Panc1 (cell line): ENCODE data around the gene ARHGAP23. TPM values are rescaled to one million over a fixed set of nuclear protein-coding genes. Genes with fewer than 3 reads are reported as not detected.

Experiments used
- ATAC-seq: fragments of 200-7000 bp; cut with Tn5 transposase; 2 replicates; pipeline ENCODE4 v1.9.1; 2020; ENCODE audit warnings: mild to moderate bottlenecking, moderate library complexity
- BruUV-seq: library from RNA; stranded (reverse); fragments of 400-500 nt; replicated peaks from 2 replicates; lab custom pipeline; 2021; lab: Mats Ljungman, UMichigan
- CTCF ChIA-PET: fragments of 300-600 bp; sonication (Branson Sonifier 250); formaldehyde crosslinking; loops from one replicate; lab custom pipeline; 2022; ENCODE audit warnings: antibody characterized with exemption; lab: Charles Lee
- POLR2A ChIA-PET: fragments of 300-600 bp; sonication (Branson Sonifier 250); formaldehyde crosslinking; loops from one replicate; lab custom pipeline; 2022; ENCODE audit warnings: antibody characterized with exemption; lab: Charles Lee
- DNase-seq: peaks from one replicate; pipeline ENCODE4 v3.0.0-alpha.2; 2010; ENCODE audit warnings: low read depth, low spot score
- H3K27ac ChIP-seq: 2 replicates; pipeline ENCODE4 v1.5.1; 2011; ENCODE audit warnings: mild to moderate bottlenecking, low read length, inconsistent platforms
- H3K27me3 ChIP-seq: fragments of 200-500 bp; sonication (Bioruptor generic); 2 replicates; pipeline ENCODE4 v1.6.0; 2014; ENCODE audit warnings: low read length, inconsistent platforms; ENCODE audit not compliant: control insufficient read depth, insufficient read depth
- H3K36me3 ChIP-seq: fragments of 200-500 bp; sonication (Bioruptor generic); 2 replicates; pipeline ENCODE4 v1.5.1; 2014; ENCODE audit warnings: inconsistent platforms, mild to moderate bottlenecking, low read length, moderate library complexity; ENCODE audit not compliant: control insufficient read depth, insufficient read depth
- H3K4me1 ChIP-seq: 2 replicates; pipeline ENCODE4 v1.5.1; 2011; ENCODE audit warnings: inconsistent platforms, mild to moderate bottlenecking, low read length, moderate library complexity; ENCODE audit not compliant: control insufficient read depth, insufficient read depth
- H3K4me3 ChIP-seq, 2 experiments: 2 replicates each; pipeline ENCODE4 v1.5.1; 2011 to 2012; ENCODE audit warnings: low read depth in 2 of 2, low read length in 2 of 2, mild to moderate bottlenecking in 2 of 2, inconsistent platforms in 1 of 2, moderate library complexity in 1 of 2
- H3K9me3 ChIP-seq: fragments of 200-500 bp; sonication (Bioruptor generic); 2 replicates; pipeline ENCODE4 v1.5.1; 2014; ENCODE audit warnings: low read depth, mild to moderate bottlenecking, inconsistent platforms, low read length, moderate library complexity; ENCODE audit not compliant: control insufficient read depth, insufficient read depth
- POLR2AphosphoS5 ChIP-seq: IDR thresholded peaks from 2 replicates; pipeline ENCODE4 v1.6.1; 2012; ENCODE audit warnings: mild to moderate bottlenecking, low read depth, low read length, moderate library complexity
- SIN3A ChIP-seq: IDR thresholded peaks from 2 replicates; pipeline ENCODE4 v1.6.1; 2012; ENCODE audit warnings: low read depth, mild to moderate bottlenecking, low read length, moderate library complexity, borderline replicate concordance; ENCODE audit not compliant: insufficient read depth
- TCF7L2 ChIP-seq: IDR thresholded peaks from 2 replicates; pipeline ENCODE4 v1.6.1; 2011; ENCODE audit warnings: mild to moderate bottlenecking, low read depth, low read length, inconsistent platforms
- in situ Hi-C: cut with HindIII; loops from 2 replicates; pipeline ENCODE4 v1.10.0; 2016; ENCODE audit warnings: low sequenced_read_pairs, low pct_unique_long_range_greater_than_20kb
- intact Hi-C: fragments of 100-400 bp; cut with micrococcal nuclease; formaldehyde crosslinking; loops from one replicate; pipeline ENCODE4 v1.10.0; 2022; ENCODE audit not compliant: unreplicated experiment
- total RNA-seq: library from RNA; stranded (reverse); gene quantifications from one replicate; pipeline ENCODE4 v1.2.1, GENCODE V29; 2021; ENCODE audit not compliant: unreplicated experiment
- TF ChIP-seq, protein P1 (sequence below), 2 experiments: IDR thresholded peaks; 2 replicates each; pipeline ENCODE4 v1.6.1; 2011 to 2012; ENCODE audit warnings: low read depth in 2 of 2, control low read depth in 1 of 2, low read length in 1 of 2, mild to moderate bottlenecking in 1 of 2, moderate library complexity in 1 of 2; ENCODE audit not compliant: insufficient read depth in 1 of 2
- TF ChIP-seq, protein P2 (sequence below): fragments of 450-650 bp; IDR thresholded peaks from 2 replicates; pipeline ENCODE4 v1.5.1; 2017; ENCODE audit warnings: mild to moderate bottlenecking

The ARHGAP23 gene
- total RNA-seq, 1 experiment from 2014 or later, result 33.0 TPM

GRCh38 chr17:38560503-38561318, 132.4 kb downstream of the ARHGAP23 start:
- H3K36me3 ChIP-seq, result no peaks in the 10 kb centered on the region
- H3K4me1 ChIP-seq, result peaks cover 4% of the 10 kb centered on the region; the same call in 1 of the 2 replicates
- no peaks in the 10 kb centered on the region for H3K27me3 ChIP-seq
- no peak overlapping the region for H3K27ac ChIP-seq
- no peaks in the 10 kb centered on the region for H3K9me3 ChIP-seq
- BruUV-seq, result no TSS peak
- intact Hi-C loops (no loop called here), in situ Hi-C loops (no loop called here)
- DNase-seq, result no peak
- no peak for ATAC-seq
- CTCF ChIA-PET, result interaction anchor here (1.3 kb wide), 1 partner anchor 102 kb away, joined by 4 read pairs; no protein-coding TSS in a partner anchor
- POLR2A ChIA-PET, result no interaction called here
- no peak for TF ChIP-seq TCF7L2
- TF ChIP-seq, protein P1, sequence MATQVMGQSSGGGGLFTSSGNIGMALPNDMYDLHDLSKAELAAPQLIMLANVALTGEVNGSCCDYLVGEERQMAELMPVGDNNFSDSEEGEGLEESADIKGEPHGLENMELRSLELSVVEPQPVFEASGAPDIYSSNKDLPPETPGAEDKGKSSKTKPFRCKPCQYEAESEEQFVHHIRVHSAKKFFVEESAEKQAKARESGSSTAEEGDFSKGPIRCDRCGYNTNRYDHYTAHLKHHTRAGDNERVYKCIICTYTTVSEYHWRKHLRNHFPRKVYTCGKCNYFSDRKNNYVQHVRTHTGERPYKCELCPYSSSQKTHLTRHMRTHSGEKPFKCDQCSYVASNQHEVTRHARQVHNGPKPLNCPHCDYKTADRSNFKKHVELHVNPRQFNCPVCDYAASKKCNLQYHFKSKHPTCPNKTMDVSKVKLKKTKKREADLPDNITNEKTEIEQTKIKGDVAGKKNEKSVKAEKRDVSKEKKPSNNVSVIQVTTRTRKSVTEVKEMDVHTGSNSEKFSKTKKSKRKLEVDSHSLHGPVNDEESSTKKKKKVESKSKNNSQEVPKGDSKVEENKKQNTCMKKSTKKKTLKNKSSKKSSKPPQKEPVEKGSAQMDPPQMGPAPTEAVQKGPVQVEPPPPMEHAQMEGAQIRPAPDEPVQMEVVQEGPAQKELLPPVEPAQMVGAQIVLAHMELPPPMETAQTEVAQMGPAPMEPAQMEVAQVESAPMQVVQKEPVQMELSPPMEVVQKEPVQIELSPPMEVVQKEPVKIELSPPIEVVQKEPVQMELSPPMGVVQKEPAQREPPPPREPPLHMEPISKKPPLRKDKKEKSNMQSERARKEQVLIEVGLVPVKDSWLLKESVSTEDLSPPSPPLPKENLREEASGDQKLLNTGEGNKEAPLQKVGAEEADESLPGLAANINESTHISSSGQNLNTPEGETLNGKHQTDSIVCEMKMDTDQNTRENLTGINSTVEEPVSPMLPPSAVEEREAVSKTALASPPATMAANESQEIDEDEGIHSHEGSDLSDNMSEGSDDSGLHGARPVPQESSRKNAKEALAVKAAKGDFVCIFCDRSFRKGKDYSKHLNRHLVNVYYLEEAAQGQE (IDR thresholded peaks at IDR 0.05; ENCODE audit: insufficient read depth in 1 of 2, low read depth in 2 of 2, low read length in 1 of 2), result peak; percentile 91 to 92
- TF ChIP-seq, protein P2, sequence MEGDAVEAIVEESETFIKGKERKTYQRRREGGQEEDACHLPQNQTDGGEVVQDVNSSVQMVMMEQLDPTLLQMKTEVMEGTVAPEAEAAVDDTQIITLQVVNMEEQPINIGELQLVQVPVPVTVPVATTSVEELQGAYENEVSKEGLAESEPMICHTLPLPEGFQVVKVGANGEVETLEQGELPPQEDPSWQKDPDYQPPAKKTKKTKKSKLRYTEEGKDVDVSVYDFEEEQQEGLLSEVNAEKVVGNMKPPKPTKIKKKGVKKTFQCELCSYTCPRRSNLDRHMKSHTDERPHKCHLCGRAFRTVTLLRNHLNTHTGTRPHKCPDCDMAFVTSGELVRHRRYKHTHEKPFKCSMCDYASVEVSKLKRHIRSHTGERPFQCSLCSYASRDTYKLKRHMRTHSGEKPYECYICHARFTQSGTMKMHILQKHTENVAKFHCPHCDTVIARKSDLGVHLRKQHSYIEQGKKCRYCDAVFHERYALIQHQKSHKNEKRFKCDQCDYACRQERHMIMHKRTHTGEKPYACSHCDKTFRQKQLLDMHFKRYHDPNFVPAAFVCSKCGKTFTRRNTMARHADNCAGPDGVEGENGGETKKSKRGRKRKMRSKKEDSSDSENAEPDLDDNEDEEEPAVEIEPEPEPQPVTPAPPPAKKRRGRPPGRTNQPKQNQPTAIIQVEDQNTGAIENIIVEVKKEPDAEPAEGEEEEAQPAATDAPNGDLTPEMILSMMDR, result no peak
- no peak for TF ChIP-seq SIN3A
- TF ChIP-seq POLR2AphosphoS5, result no peak
- H3K4me3 ChIP-seq, result no peak overlapping the region

DNA sequence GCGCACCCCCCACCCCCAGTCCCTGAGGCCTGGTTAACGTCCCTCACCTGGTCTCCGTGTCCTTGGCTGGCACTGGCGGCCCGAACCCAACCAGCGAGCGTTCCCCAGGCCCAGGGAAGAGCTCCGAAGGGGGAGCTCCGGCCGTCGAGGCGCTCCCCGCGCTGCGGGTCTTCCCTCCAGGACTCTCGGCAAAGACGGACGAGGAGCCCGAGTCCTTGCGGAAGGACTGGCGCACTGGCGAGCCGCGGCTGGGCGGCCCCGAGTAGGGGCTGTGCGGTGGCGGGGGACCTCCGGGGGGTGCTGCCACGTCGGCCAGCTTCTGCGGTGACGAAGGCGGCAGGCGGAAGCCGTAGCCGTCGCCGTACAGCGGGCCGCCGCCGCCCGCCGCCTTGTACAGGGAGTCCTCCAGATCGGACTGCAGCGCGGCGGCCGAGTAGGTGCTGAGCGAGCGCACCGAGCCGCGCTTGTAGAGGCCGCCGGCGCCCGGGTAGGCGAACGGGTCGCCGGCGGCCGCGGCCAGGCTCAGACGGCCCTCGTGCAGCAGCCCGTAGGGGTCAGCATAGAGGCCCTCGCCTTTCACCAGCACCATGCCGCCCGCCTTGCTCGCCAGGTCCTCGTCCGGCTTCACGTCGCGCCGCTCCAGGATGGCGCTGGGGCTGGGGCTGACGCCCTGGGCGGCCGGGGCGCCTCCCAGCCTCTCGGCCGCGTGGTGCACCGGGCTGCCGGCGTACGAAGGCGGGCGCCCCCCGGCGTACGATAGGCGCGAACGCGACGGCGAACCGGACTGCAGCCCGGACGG, 133.4 kb downstream of the ARHGAP23 start:
- Histone ChIP-seq H3K27me3 (no peaks in the 10 kb centered on the region), H3K4me1 (peaks cover 4% of the 10 kb centered on the region; the same call in 1 of the 2 replicates), H3K4me3 (no peak overlapping the region), H3K27ac (no peak overlapping the region), H3K36me3 (no peaks in the 10 kb centered on the region), H3K9me3 (no peaks in the 10 kb centered on the region)
- BruUV-seq, result no TSS peak
- TF ChIP-seq SIN3A (no peak), POLR2AphosphoS5 (no peak), TCF7L2 (no peak)
- TF ChIP-seq, protein P2, result no peak
- TF ChIP-seq, protein P1 (IDR thresholded peaks at IDR 0.05; ENCODE audit: insufficient read depth in 1 of 2, low read depth in 2 of 2, low read length in 1 of 2), result no peak
- ChIA-PET CTCF (interaction anchor here (1.3 kb wide), 1 partner anchor 101 kb away, joined by 4 read pairs; no protein-coding TSS in a partner anchor), POLR2A (interaction anchor here (0.6 kb wide), 1 partner anchor 96 kb away, joined by 8 read pairs; no protein-coding TSS in a partner anchor)
- intact Hi-C loops, result no loop called here
- no peak for DNase-seq
- in situ Hi-C loops, result no loop called here
- no peak for ATAC-seq
